ENCODE data around the gene ZFP91. TPM values are rescaled to one million over a fixed set of nuclear protein-coding genes. Genes with fewer than 3 reads are reported as not detected.

The ZFP91 gene
- total RNA-seq, 1 donor from 2014 or later: 59.2 TPM

GRCh38 chr11:58625086-58625485 is 46.2 kb downstream of the ZFP91 start:
- Mint-ChIP-seq H3K9me3 (no peaks in the 10 kb centered on the region), H3K4me1 (ENCODE audit: low read depth) (peaks cover 30% of the 10 kb centered on the region), H3K27ac (no peak overlapping the region), H3K27me3 (ENCODE audit: insufficient read depth) (no peaks in the 10 kb centered on the region), H3K4me3 (no peak overlapping the region), H3K36me3 (ENCODE audit: low read depth) (peaks cover 48% of the 10 kb centered on the region)
- intact Hi-C loops (cut with micrococcal nuclease): no loop called here
- no peak for DNase-seq (ENCODE audit: low spot score)

- Mint-ChIP-seq H3K36me3 (ENCODE audit: low read depth) (peaks cover 45% of the 10 kb centered on the region), H3K27ac (peak overlapping the region; percentile 55), H3K27me3 (ENCODE audit: insufficient read depth) (no peaks in the 10 kb centered on the region), H3K4me3 (no peak overlapping the region), H3K4me1 (ENCODE audit: low read depth) (peaks cover 30% of the 10 kb centered on the region), H3K9me3 (no peaks in the 10 kb centered on the region)
- DNase-seq (ENCODE audit: low spot score): no peak
- intact Hi-C loops (cut with micrococcal nuclease): no loop called here
Measured at GRCh38 chr11:58625826-58626460, 47.1 kb downstream of the ZFP91 start.

GRCh38 chr11:58626934-58627483 is 48.1 kb downstream of the ZFP91 start:
- no peaks in the 10 kb centered on the region for H3K27me3 Mint-ChIP-seq (ENCODE audit: insufficient read depth)
- intact Hi-C loops (cut with micrococcal nuclease): no loop called here
- no peak for DNase-seq (ENCODE audit: low spot score)
- H3K9me3 Mint-ChIP-seq: no peaks in the 10 kb centered on the region
- peaks cover 39% of the 10 kb centered on the region for H3K36me3 Mint-ChIP-seq (ENCODE audit: low read depth)
- no peak overlapping the region for H3K27ac Mint-ChIP-seq
- peaks cover 22% of the 10 kb centered on the region for H3K4me1 Mint-ChIP-seq (ENCODE audit: low read depth)
- H3K4me3 Mint-ChIP-seq: no peak overlapping the region

- intact Hi-C loops (cut with micrococcal nuclease): no loop called here
- H3K4me1 Mint-ChIP-seq (ENCODE audit: low read depth): peaks cover 10% of the 10 kb centered on the region
- no peak overlapping the region for H3K4me3 Mint-ChIP-seq
- H3K27me3 Mint-ChIP-seq (ENCODE audit: insufficient read depth): no peaks in the 10 kb centered on the region
- DNase-seq (ENCODE audit: low spot score): no peak
- H3K36me3 Mint-ChIP-seq (ENCODE audit: low read depth): peaks cover 25% of the 10 kb centered on the region
- H3K27ac Mint-ChIP-seq: no peak overlapping the region
- no peaks in the 10 kb centered on the region for H3K9me3 Mint-ChIP-seq
Measured at GRCh38 chr11:58628446-58628845, 49.6 kb downstream of the ZFP91 start.

GRCh38 chr11:58629857-58630256 is 51.0 kb downstream of the ZFP91 start:
- Mint-ChIP-seq H3K27me3 (ENCODE audit: insufficient read depth) (no peaks in the 10 kb centered on the region), H3K4me3 (no peak overlapping the region), H3K27ac (no peak overlapping the region), H3K36me3 (ENCODE audit: low read depth) (peaks cover 14% of the 10 kb centered on the region), H3K9me3 (no peaks in the 10 kb centered on the region), H3K4me1 (ENCODE audit: low read depth) (peaks cover 10% of the 10 kb centered on the region)
- intact Hi-C loops (cut with micrococcal nuclease): loop anchor here (1.0 kb wide), 1 partner anchor 62 kb away; no protein-coding TSS in a partner anchor
- no peak for DNase-seq (ENCODE audit: low spot score)

GRCh38 chr11:58631378-58631777 is 52.5 kb downstream of the ZFP91 start:
- H3K27ac Mint-ChIP-seq: no peak overlapping the region
- H3K27me3 Mint-ChIP-seq (ENCODE audit: insufficient read depth): no peaks in the 10 kb centered on the region
- no peaks in the 10 kb centered on the region for H3K9me3 Mint-ChIP-seq
- peaks cover 10% of the 10 kb centered on the region for H3K4me1 Mint-ChIP-seq (ENCODE audit: low read depth)
- H3K4me3 Mint-ChIP-seq: no peak overlapping the region
- DNase-seq (ENCODE audit: low spot score): no peak
- intact Hi-C loops (cut with micrococcal nuclease): no loop called here
- H3K36me3 Mint-ChIP-seq (ENCODE audit: low read depth): peaks cover 9% of the 10 kb centered on the region

- no peaks in the 10 kb centered on the region for H3K9me3 Mint-ChIP-seq
- no peak for DNase-seq (ENCODE audit: low spot score)
- H3K27me3 Mint-ChIP-seq (ENCODE audit: insufficient read depth): no peaks in the 10 kb centered on the region
- H3K4me1 Mint-ChIP-seq (ENCODE audit: low read depth): peaks cover 3% of the 10 kb centered on the region
- intact Hi-C loops (cut with micrococcal nuclease): no loop called here
- H3K4me3 Mint-ChIP-seq: no peak overlapping the region
- H3K27ac Mint-ChIP-seq: no peak overlapping the region
- peaks cover 4% of the 10 kb centered on the region for H3K36me3 Mint-ChIP-seq (ENCODE audit: low read depth)
Measured at GRCh38 chr11:58632510-58632909, 53.6 kb downstream of the ZFP91 start.

GRCh38 chr11:58636587-58636986 is 57.7 kb downstream of the ZFP91 start:
- Mint-ChIP-seq H3K36me3 (ENCODE audit: low read depth) (no peaks in the 10 kb centered on the region), H3K4me3 (no peak overlapping the region), H3K27me3 (ENCODE audit: insufficient read depth) (no peaks in the 10 kb centered on the region), H3K4me1 (ENCODE audit: low read depth) (peaks cover 21% of the 10 kb centered on the region), H3K27ac (no peak overlapping the region), H3K9me3 (no peaks in the 10 kb centered on the region)
- intact Hi-C loops (cut with micrococcal nuclease): no loop called here
- no peak for DNase-seq (ENCODE audit: low spot score)

- peaks cover 21% of the 10 kb centered on the region for H3K4me1 Mint-ChIP-seq (ENCODE audit: low read depth)
- H3K9me3 Mint-ChIP-seq: no peaks in the 10 kb centered on the region
- intact Hi-C loops (cut with micrococcal nuclease): no loop called here
- H3K4me3 Mint-ChIP-seq: no peak overlapping the region
- no peak for DNase-seq (ENCODE audit: low spot score)
- no peaks in the 10 kb centered on the region for H3K36me3 Mint-ChIP-seq (ENCODE audit: low read depth)
- peaks cover 2% of the 10 kb centered on the region for H3K27me3 Mint-ChIP-seq (ENCODE audit: insufficient read depth)
- no peak overlapping the region for H3K27ac Mint-ChIP-seq
Measured at GRCh38 chr11:58637371-58637770, 58.5 kb downstream of the ZFP91 start.

- no peak for DNase-seq (ENCODE audit: low spot score)
- intact Hi-C loops (cut with micrococcal nuclease): no loop called here
- Mint-ChIP-seq H3K9me3 (no peaks in the 10 kb centered on the region), H3K27ac (no peak overlapping the region), H3K27me3 (ENCODE audit: insufficient read depth) (peaks cover 4% of the 10 kb centered on the region), H3K4me3 (no peak overlapping the region), H3K4me1 (ENCODE audit: low read depth) (peaks cover 21% of the 10 kb centered on the region), H3K36me3 (ENCODE audit: low read depth) (no peaks in the 10 kb centered on the region)
Measured at GRCh38 chr11:58639103-58639502, 60.2 kb downstream of the ZFP91 start.

GRCh38 chr11:58639669-58640068 is 60.8 kb downstream of the ZFP91 start:
- H3K4me3 Mint-ChIP-seq: no peak overlapping the region
- no peak overlapping the region for H3K27ac Mint-ChIP-seq
- peaks cover 8% of the 10 kb centered on the region for H3K27me3 Mint-ChIP-seq (ENCODE audit: insufficient read depth)
- no peaks in the 10 kb centered on the region for H3K9me3 Mint-ChIP-seq
- no peak for DNase-seq (ENCODE audit: low spot score)
- H3K36me3 Mint-ChIP-seq (ENCODE audit: low read depth): no peaks in the 10 kb centered on the region
- intact Hi-C loops (cut with micrococcal nuclease): no loop called here
- peaks cover 21% of the 10 kb centered on the region for H3K4me1 Mint-ChIP-seq (ENCODE audit: low read depth)

- Mint-ChIP-seq H3K27me3 (ENCODE audit: insufficient read depth) (peaks cover 8% of the 10 kb centered on the region), H3K4me3 (no peak overlapping the region), H3K4me1 (ENCODE audit: low read depth) (peaks cover 21% of the 10 kb centered on the region), H3K27ac (no peak overlapping the region), H3K9me3 (no peaks in the 10 kb centered on the region), H3K36me3 (ENCODE audit: low read depth) (no peaks in the 10 kb centered on the region)
- intact Hi-C loops (cut with micrococcal nuclease): no loop called here
- DNase-seq (ENCODE audit: low spot score): no peak
Measured at GRCh38 chr11:58640386-58641023, 61.6 kb downstream of the ZFP91 start.

GRCh38 chr11:58641341-58641740 is 62.5 kb downstream of the ZFP91 start:
- Mint-ChIP-seq H3K4me1 (ENCODE audit: low read depth) (peaks cover 21% of the 10 kb centered on the region), H3K27ac (no peak overlapping the region), H3K27me3 (ENCODE audit: insufficient read depth) (peaks cover 8% of the 10 kb centered on the region), H3K9me3 (peaks cover 5% of the 10 kb centered on the region), H3K4me3 (no peak overlapping the region), H3K36me3 (ENCODE audit: low read depth) (no peaks in the 10 kb centered on the region)
- intact Hi-C loops (cut with micrococcal nuclease): no loop called here
- no peak for DNase-seq (ENCODE audit: low spot score)
